Measurements from ENCODE around the gene NHLRC2. TPM values are rescaled to one million over a fixed set of nuclear protein-coding genes. Genes with fewer than 3 reads are reported as not detected.

NHLRC2 gene
- total and polyA plus RNA-seq, 9 donors, result 5.8 to 71.7 (median 43.8) TPM

- Histone ChIP-seq H3K36me3 (no peaks in the 10 kb centered on the region), H3K27ac (no peak overlapping the region), H3K9me3 (no peaks in the 10 kb centered on the region), H3K4me3 (no peak overlapping the region), H3K4me1 (ENCODE audit: insufficient read depth) (no peaks in the 10 kb centered on the region), H3K27me3 (no peaks in the 10 kb centered on the region)
- intact Hi-C loops (cut with DNase I), result no loop called here
- no peak for TF ChIP-seq CTCF (IDR thresholded peaks at IDR 0.05)
- TF ChIP-seq POLR2A (IDR thresholded peaks at IDR 0.05), result no peak
- TF ChIP-seq EP300 (IDR thresholded peaks at IDR 0.05), result no peak
- WGBS, 3 donors, result 74 to 89% (median 78%) methylated on average over 1 of the region's 1 CpG
- DNase-seq, result no peak
Observed at GRCh38 chr10:113924186-113924585, 69.7 kb downstream of the NHLRC2 start.

- whole genome bisulfite sequencing, 3 donors, result 71 to 78% (median 74%) methylated on average over 4 of the region's 4 CpGs
Observed at GRCh38 chr10:113924664-113925063, 70.2 kb downstream of the NHLRC2 start.

GRCh38 chr10:113927440-113927839, 73.0 kb downstream of the NHLRC2 start:
- WGBS, 3 donors, result 90 to 93% (median 92%) methylated on average over 5 of the region's 5 CpGs
- no peak overlapping the region for H3K4me3 ChIP-seq
- H3K9me3 ChIP-seq, result no peaks in the 10 kb centered on the region
- intact Hi-C loops (cut with DNase I), result no loop called here
- H3K4me1 ChIP-seq (ENCODE audit: insufficient read depth), result no peaks in the 10 kb centered on the region
- no peak for DNase-seq
- no peaks in the 10 kb centered on the region for H3K36me3 ChIP-seq
- H3K27me3 ChIP-seq, result no peaks in the 10 kb centered on the region
- TF ChIP-seq EP300 (IDR thresholded peaks at IDR 0.05) (no peak), CTCF (IDR thresholded peaks at IDR 0.05) (no peak)
- H3K27ac ChIP-seq, result no peak overlapping the region

More at GRCh38 chr10:113924664-113925063, 70.2 kb downstream of the NHLRC2 start:
- no peak for TF ChIP-seq POLR2A (IDR thresholded peaks at IDR 0.05)
- no peak for TF ChIP-seq CTCF (IDR thresholded peaks at IDR 0.05)
- TF ChIP-seq EP300 (IDR thresholded peaks at IDR 0.05), result no peak
- Histone ChIP-seq H3K4me3 (no peak overlapping the region), H3K27me3 (no peaks in the 10 kb centered on the region), H3K36me3 (no peaks in the 10 kb centered on the region), H3K4me1 (ENCODE audit: insufficient read depth) (no peaks in the 10 kb centered on the region), H3K27ac (no peak overlapping the region), H3K9me3 (no peaks in the 10 kb centered on the region)
- DNase-seq, result no peak
- intact Hi-C loops (cut with DNase I), result no loop called here

GRCh38 chr10:113928830-113929229, 74.4 kb downstream of the NHLRC2 start:
- H3K27me3 ChIP-seq, result no peaks in the 10 kb centered on the region
- no peak overlapping the region for H3K27ac ChIP-seq
- H3K9me3 ChIP-seq, result no peaks in the 10 kb centered on the region
- TF ChIP-seq CTCF (IDR thresholded peaks at IDR 0.05), result no peak
- TF ChIP-seq POLR2A (IDR thresholded peaks at IDR 0.05), result no peak
- TF ChIP-seq EP300 (IDR thresholded peaks at IDR 0.05), result no peak
- DNase-seq, result no peak
- H3K4me3 ChIP-seq, result no peak overlapping the region
- H3K4me1 ChIP-seq (ENCODE audit: insufficient read depth), result no peaks in the 10 kb centered on the region
- intact Hi-C loops (cut with DNase I), result no loop called here
- no peaks in the 10 kb centered on the region for H3K36me3 ChIP-seq

- H3K36me3 ChIP-seq, result no peaks in the 10 kb centered on the region
- no peaks in the 10 kb centered on the region for H3K4me1 ChIP-seq (ENCODE audit: insufficient read depth)
- no peaks in the 10 kb centered on the region for H3K27me3 ChIP-seq
- 73 to 78% (median 77%) methylated on average over 6 of the region's 6 CpGs for WGBS, 3 donors
- TF ChIP-seq EP300 (IDR thresholded peaks at IDR 0.05), result no peak
- no peak for TF ChIP-seq CTCF (IDR thresholded peaks at IDR 0.05)
- no peak for TF ChIP-seq POLR2A (IDR thresholded peaks at IDR 0.05)
- no peaks in the 10 kb centered on the region for H3K9me3 ChIP-seq
- H3K27ac ChIP-seq, result no peak overlapping the region
- no peak overlapping the region for H3K4me3 ChIP-seq
- DNase-seq, result no peak
- intact Hi-C loops (cut with DNase I), result no loop called here
Observed at GRCh38 chr10:113929522-113929921, 75.1 kb downstream of the NHLRC2 start.

All from ovary (tissue), 9 donors.